ENCODE results near the gene SPOCK1. TPM values are rescaled to one million over a fixed set of nuclear protein-coding genes. Genes with fewer than 3 reads are reported as not detected.

SPOCK1 gene
- total and polyA plus RNA-seq, 10 donors = 0.50 to 17.0 (median 6.6) TPM

GRCh38 chr5:137466889-137467288 is 32.2 kb downstream of the SPOCK1 start:
- no peak for TF ChIP-seq POLR2A (IDR thresholded peaks at IDR 0.05)
- no peak for TF ChIP-seq POLR2AphosphoS5 (IDR thresholded peaks at IDR 0.05)
- TF ChIP-seq CTCF (IDR thresholded peaks at IDR 0.05 in 8 of 11, conservative IDR thresholded peaks at IDR 0.05 in 3 of 11) = no peak
- no peaks in the 10 kb centered on the region for H3K4me1 ChIP-seq
- no peak overlapping the region for H3K4me3 ChIP-seq
- no peaks in the 10 kb centered on the region for H3K9me3 ChIP-seq
- peaks cover 0 to 4% (median 0%) of the 10 kb centered on the region in 7 donors for H3K27me3 ChIP-seq (replicated peaks in 1 of 7)
- 44 to 66% (median 62%) methylated on average over 3 of the region's 3 CpGs for WGBS, 5 donors
- no peak for DNase-seq
- H3K27ac ChIP-seq = no peak overlapping the region
- intact Hi-C loops (cut with DNase I; ENCODE audit: low total_unique reads) = no loop called here
- no peaks in the 10 kb centered on the region for H3K36me3 ChIP-seq

GRCh38 chr5:137465930-137466329 is 33.2 kb downstream of the SPOCK1 start:
- Histone ChIP-seq H3K27ac (no peak overlapping the region), H3K27me3 (replicated peaks in 1 of 7) (no peaks in the 10 kb centered on the region), H3K4me3 (no peak overlapping the region), H3K9me3 (no peaks in the 10 kb centered on the region), H3K36me3 (no peaks in the 10 kb centered on the region), H3K4me1 (no peaks in the 10 kb centered on the region)
- intact Hi-C loops (cut with DNase I; ENCODE audit: low total_unique reads) = no loop called here
- no peak for DNase-seq
- TF ChIP-seq POLR2AphosphoS5 (IDR thresholded peaks at IDR 0.05) (no peak), CTCF (IDR thresholded peaks at IDR 0.05 in 8 of 11, conservative IDR thresholded peaks at IDR 0.05 in 3 of 11) (no peak), POLR2A (IDR thresholded peaks at IDR 0.05) (no peak)
- 60 to 86% (median 73%) methylated on average over 1 of the region's 1 CpG for WGBS, 5 donors

- no peak overlapping the region for H3K4me3 ChIP-seq
- TF ChIP-seq POLR2AphosphoS5 (IDR thresholded peaks at IDR 0.05) = no peak
- TF ChIP-seq POLR2A (IDR thresholded peaks at IDR 0.05) = no peak
- TF ChIP-seq CTCF (IDR thresholded peaks at IDR 0.05 in 8 of 11, conservative IDR thresholded peaks at IDR 0.05 in 3 of 11) = no peak
- no peaks in the 10 kb centered on the region for H3K4me1 ChIP-seq
- DNase-seq = no peak
- H3K27ac ChIP-seq = no peak overlapping the region
- no peaks in the 10 kb centered on the region for H3K9me3 ChIP-seq
- 71 to 84% (median 74%) methylated on average over 4 of the region's 4 CpGs for WGBS, 5 donors
- no peaks in the 10 kb centered on the region for H3K36me3 ChIP-seq
- intact Hi-C loops (cut with DNase I; ENCODE audit: low total_unique reads) = no loop called here
- peaks cover 0 to 7% (median 0%) of the 10 kb centered on the region in 7 donors for H3K27me3 ChIP-seq (replicated peaks in 1 of 7)
Measured at GRCh38 chr5:137462816-137463520, 36.2 kb downstream of the SPOCK1 start.

- H3K36me3 ChIP-seq = no peaks in the 10 kb centered on the region
- intact Hi-C loops (cut with DNase I; ENCODE audit: low total_unique reads) = no loop called here
- H3K27ac ChIP-seq = no peak overlapping the region
- H3K4me1 ChIP-seq = no peaks in the 10 kb centered on the region
- 55 to 76% (median 61%) methylated on average over 5 of the region's 5 CpGs for WGBS, 5 donors
- peaks cover 0 to 7% (median 0%) of the 10 kb centered on the region in 7 donors for H3K27me3 ChIP-seq (replicated peaks in 1 of 7)
- TF ChIP-seq CTCF (IDR thresholded peaks at IDR 0.05 in 8 of 11, conservative IDR thresholded peaks at IDR 0.05 in 3 of 11) (no peak), POLR2A (IDR thresholded peaks at IDR 0.05) (no peak), POLR2AphosphoS5 (IDR thresholded peaks at IDR 0.05) (no peak)
- H3K4me3 ChIP-seq = no peak overlapping the region
- DNase-seq = no peak
- no peaks in the 10 kb centered on the region for H3K9me3 ChIP-seq
Measured at GRCh38 chr5:137462265-137462590, 36.9 kb downstream of the SPOCK1 start.
